Neural crest cell (in vitro differentiated cells): ENCODE data around the gene ARHGAP30. TPM values are rescaled to one million over a fixed set of nuclear protein-coding genes. Genes with fewer than 3 reads are reported as not detected.
"Not testable (repeated sequence)": the region's sequence is repeated elsewhere in the genome, so short reads cannot be mapped to it uniquely, and the experiment has no call there.

ENCODE experiments used
- DNase-seq: peaks from one replicate; pipeline ENCODE4 v3.0.0; 2021; ENCODE audit warnings: low read depth, mixed read lengths, low spot score
- H3K27ac Mint-ChIP-seq: one replicate; pipeline ENCODE4 v1.8.0; 2021; ENCODE audit warnings: mild to moderate bottlenecking, mixed read lengths; ENCODE audit not compliant: unreplicated experiment
- H3K27me3 Mint-ChIP-seq: 2 replicates; pipeline ENCODE4 v1.8.0; 2021; ENCODE audit warnings: low read depth, mild to moderate bottlenecking, mixed read lengths
- H3K36me3 Mint-ChIP-seq: 2 replicates; pipeline ENCODE4 v1.8.0; 2021; ENCODE audit warnings: low read depth, mild to moderate bottlenecking, mixed read lengths
- H3K4me1 Mint-ChIP-seq: 2 replicates; pipeline ENCODE4 v1.8.0; 2021; ENCODE audit warnings: mixed read lengths
- H3K4me3 Mint-ChIP-seq: one replicate; pipeline ENCODE4 v1.8.0; 2021; ENCODE audit warnings: mild to moderate bottlenecking, mixed read lengths
- H3K9me3 Mint-ChIP-seq: 2 replicates; pipeline ENCODE4 v1.8.0; 2021; ENCODE audit warnings: mixed read lengths
- long read RNA-seq: library from polyadenylated mRNA; unstranded; transcript quantifications from one replicate; pipeline ENCODE4 v2.0.0, GENCODE V29; 2020
- total RNA-seq: library from RNA; stranded (reverse); gene quantifications from 2 replicates; pipeline ENCODE4 v1.2.1, GENCODE V29; 2021
- TF ChIP-seq, protein P1 (sequence below): fragments of 200-600 bp; sonication (generic); conservative IDR thresholded peaks from 2 replicates; pipeline ENCODE4 v1.5.0; 2021; ENCODE audit warnings: antibody characterized with exemption, mild to moderate bottlenecking

Gene ARHGAP30, protein sequence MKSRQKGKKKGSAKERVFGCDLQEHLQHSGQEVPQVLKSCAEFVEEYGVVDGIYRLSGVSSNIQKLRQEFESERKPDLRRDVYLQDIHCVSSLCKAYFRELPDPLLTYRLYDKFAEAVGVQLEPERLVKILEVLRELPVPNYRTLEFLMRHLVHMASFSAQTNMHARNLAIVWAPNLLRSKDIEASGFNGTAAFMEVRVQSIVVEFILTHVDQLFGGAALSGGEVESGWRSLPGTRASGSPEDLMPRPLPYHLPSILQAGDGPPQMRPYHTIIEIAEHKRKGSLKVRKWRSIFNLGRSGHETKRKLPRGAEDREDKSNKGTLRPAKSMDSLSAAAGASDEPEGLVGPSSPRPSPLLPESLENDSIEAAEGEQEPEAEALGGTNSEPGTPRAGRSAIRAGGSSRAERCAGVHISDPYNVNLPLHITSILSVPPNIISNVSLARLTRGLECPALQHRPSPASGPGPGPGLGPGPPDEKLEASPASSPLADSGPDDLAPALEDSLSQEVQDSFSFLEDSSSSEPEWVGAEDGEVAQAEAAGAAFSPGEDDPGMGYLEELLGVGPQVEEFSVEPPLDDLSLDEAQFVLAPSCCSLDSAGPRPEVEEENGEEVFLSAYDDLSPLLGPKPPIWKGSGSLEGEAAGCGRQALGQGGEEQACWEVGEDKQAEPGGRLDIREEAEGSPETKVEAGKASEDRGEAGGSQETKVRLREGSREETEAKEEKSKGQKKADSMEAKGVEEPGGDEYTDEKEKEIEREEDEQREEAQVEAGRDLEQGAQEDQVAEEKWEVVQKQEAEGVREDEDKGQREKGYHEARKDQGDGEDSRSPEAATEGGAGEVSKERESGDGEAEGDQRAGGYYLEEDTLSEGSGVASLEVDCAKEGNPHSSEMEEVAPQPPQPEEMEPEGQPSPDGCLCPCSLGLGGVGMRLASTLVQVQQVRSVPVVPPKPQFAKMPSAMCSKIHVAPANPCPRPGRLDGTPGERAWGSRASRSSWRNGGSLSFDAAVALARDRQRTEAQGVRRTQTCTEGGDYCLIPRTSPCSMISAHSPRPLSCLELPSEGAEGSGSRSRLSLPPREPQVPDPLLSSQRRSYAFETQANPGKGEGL
- total RNA-seq: not detected in 2 replicates
- long read RNA-seq, partial matches to known transcripts: 0 of 1 reads
- long read RNA-seq, other reads (novel, unspliced or antisense): 1 of 1 reads

- Mint-ChIP-seq H3K4me3 (no peak within 1 kb of the TSS), H3K9me3 (no peaks in the 10 kb centered on the region), H3K27me3 (peaks cover 7% of the 10 kb centered on the region), H3K36me3 (no peaks in the 10 kb centered on the region), H3K4me1 (peaks cover 24% of the 10 kb centered on the region), H3K27ac (no peak within 1 kb of the TSS)
- TF ChIP-seq, protein P1, sequence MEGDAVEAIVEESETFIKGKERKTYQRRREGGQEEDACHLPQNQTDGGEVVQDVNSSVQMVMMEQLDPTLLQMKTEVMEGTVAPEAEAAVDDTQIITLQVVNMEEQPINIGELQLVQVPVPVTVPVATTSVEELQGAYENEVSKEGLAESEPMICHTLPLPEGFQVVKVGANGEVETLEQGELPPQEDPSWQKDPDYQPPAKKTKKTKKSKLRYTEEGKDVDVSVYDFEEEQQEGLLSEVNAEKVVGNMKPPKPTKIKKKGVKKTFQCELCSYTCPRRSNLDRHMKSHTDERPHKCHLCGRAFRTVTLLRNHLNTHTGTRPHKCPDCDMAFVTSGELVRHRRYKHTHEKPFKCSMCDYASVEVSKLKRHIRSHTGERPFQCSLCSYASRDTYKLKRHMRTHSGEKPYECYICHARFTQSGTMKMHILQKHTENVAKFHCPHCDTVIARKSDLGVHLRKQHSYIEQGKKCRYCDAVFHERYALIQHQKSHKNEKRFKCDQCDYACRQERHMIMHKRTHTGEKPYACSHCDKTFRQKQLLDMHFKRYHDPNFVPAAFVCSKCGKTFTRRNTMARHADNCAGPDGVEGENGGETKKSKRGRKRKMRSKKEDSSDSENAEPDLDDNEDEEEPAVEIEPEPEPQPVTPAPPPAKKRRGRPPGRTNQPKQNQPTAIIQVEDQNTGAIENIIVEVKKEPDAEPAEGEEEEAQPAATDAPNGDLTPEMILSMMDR: no peak
- DNase-seq: no peak
Measured at GRCh38 chr1:161069731-161070270, at the start of gene ARHGAP30. Gene ARHGAP30 (minus strand): TSS chr1:161069891. CDS start chr1:161069624, 267 bp downstream.

GRCh38 chr1:161117759-161118581 is 48.3 kb upstream of the ARHGAP30 start, which contains the start of the genes NIT1 and PFDN2:
Gene NIT1 (plus strand): TSS chr1:161118105. CDS start chr1:161118177, 72 bp downstream.
Gene PFDN2 (minus strand): TSS chr1:161118037. CDS start chr1:161118026, 11 bp downstream.
- TF ChIP-seq, protein P1: no peak
- Mint-ChIP-seq H3K4me1 (peaks cover 37% of the 10 kb centered on the region), H3K4me3 (peak within 1 kb of the TSS; percentile 98), H3K36me3 (peaks cover 9% of the 10 kb centered on the region), H3K9me3 (no peaks in the 10 kb centered on the region), H3K27ac (peak within 1 kb of the TSS; percentile 95), H3K27me3 (no peaks in the 10 kb centered on the region)
- DNase-seq: peak; percentile 74

DNA sequence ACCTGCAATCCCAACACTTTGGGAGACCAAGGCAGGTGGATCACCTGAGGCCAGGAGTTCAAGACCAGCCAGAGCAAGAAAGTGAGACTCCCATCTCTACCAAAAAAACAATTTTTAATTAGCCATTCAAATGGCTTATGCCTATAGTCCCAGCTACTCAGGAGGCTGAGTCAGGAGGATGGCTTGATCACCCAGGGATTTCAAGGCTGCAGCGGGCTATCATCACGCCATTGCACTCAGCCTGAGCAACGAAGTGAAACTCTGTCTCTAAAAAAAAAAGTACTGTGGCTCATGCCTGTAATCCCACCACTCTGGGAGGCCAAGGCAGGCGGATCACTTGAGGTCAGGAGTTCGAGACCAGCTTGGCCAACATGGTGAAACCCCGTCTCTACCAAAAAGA is 46.3 kb upstream of the ARHGAP30 start:
- not testable (repeated sequence) for DNase-seq, H3K27me3 Mint-ChIP-seq, H3K36me3 Mint-ChIP-seq, H3K9me3 Mint-ChIP-seq, H3K27ac Mint-ChIP-seq
- H3K4me3 Mint-ChIP-seq: peak overlapping the region; percentile 98
- H3K4me1 Mint-ChIP-seq: peaks cover 37% of the 10 kb centered on the region

DNA sequence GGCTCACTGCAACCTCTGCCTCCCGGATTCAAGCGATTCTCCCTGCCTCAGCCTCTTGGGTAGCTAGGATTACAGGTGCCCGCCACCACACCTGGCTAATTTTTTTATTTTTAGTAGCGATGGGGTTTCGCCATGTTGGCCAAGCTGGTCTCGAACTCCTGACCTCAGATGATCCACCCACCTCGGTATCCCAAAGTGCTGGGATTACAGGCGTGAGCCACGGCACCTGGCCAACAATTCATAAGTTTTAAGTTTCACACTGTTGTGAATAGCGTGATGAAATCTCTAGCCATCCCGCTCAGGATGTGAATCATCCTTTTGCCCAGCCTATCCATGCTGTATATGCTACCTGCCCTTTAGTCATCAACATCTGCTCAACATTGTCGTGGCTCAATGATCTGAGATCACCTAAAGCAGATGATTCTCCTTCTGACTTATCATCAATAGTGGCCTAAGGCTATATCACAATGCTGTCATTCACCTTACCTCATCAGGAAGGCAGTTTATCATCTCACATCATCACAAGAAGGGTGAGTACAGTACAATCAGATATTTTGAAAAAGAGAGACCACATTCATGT is 45.5 kb upstream of the ARHGAP30 start:
- TF ChIP-seq, protein P1: no peak
- H3K27ac Mint-ChIP-seq: no peak overlapping the region
- peaks cover 37% of the 10 kb centered on the region for H3K4me1 Mint-ChIP-seq

GRCh38 chr1:161114556-161114955 is 44.9 kb upstream of the ARHGAP30 start:
- TF ChIP-seq, protein P1: no peak
- Mint-ChIP-seq H3K27ac (no peak overlapping the region), H3K4me1 (peaks cover 33% of the 10 kb centered on the region), H3K27me3 (no peaks in the 10 kb centered on the region), H3K9me3 (no peaks in the 10 kb centered on the region), H3K36me3 (peaks cover 1% of the 10 kb centered on the region), H3K4me3 (no peak overlapping the region)
- no peak for DNase-seq

More for the DNA sequence above, 45.5 kb upstream of the ARHGAP30 start:
- H3K4me3 Mint-ChIP-seq: peak overlapping the region; percentile 98
- no peak for DNase-seq
- no peaks in the 10 kb centered on the region for H3K9me3 Mint-ChIP-seq
- no peaks in the 10 kb centered on the region for H3K27me3 Mint-ChIP-seq
- H3K36me3 Mint-ChIP-seq: peaks cover 4% of the 10 kb centered on the region
